HCT116 (cell line): ENCODE measurements around the gene POLD1.

Source experiments
- ATF3 ChIP-seq: IDR thresholded peaks from 2 replicates; pipeline ENCODE4 v1.6.1; 2012
- CEBPB ChIP-seq: IDR thresholded peaks from 2 replicates; pipeline ENCODE4 v1.6.1; 2012; ENCODE audit warnings: low read depth
- CTCF ChIP-seq, 3 experiments: fragments of 200-600 bp in 1 of 3; sonication (generic) in 1 of 3; IDR thresholded peaks in 2 of 3; conservative IDR thresholded peaks in 1 of 3; 2 replicates each; pipeline ENCODE4 v1.5.1; 2012 to 2017; ENCODE audit warnings: low read depth in 2 of 3, low read length in 2 of 3, antibody characterized with exemption in 1 of 3, borderline replicate concordance in 1 of 3, control low read depth in 1 of 3, mild to moderate bottlenecking in 1 of 3, mixed read lengths in 1 of 3, mixed run types in 1 of 3, moderate library complexity in 1 of 3; ENCODE audit not compliant: insufficient read depth in 1 of 3
- ELF1 ChIP-seq: IDR thresholded peaks from 2 replicates; pipeline ENCODE4 v1.6.1; 2012; ENCODE audit warnings: low read depth, borderline replicate concordance
- EZH2 ChIP-seq: fragments of 200-600 bp; sonication (generic); IDR thresholded peaks from 2 replicates; pipeline ENCODE4 v1.6.1; 2017; ENCODE audit warnings: antibody characterized with exemption, mixed run types
- EZH2phosphoT487 ChIP-seq: fragments of 200-600 bp; IDR thresholded peaks from 2 replicates; pipeline ENCODE4 v1.6.1; 2018; ENCODE audit warnings: antibody characterized with exemption, borderline replicate concordance
- MAX ChIP-seq: IDR thresholded peaks from 2 replicates; pipeline ENCODE4 v1.6.1; 2012
- POLR2A ChIP-seq: IDR thresholded peaks from 2 replicates; pipeline ENCODE4 v1.7.0; 2011; ENCODE audit warnings: borderline replicate concordance; ENCODE audit not compliant: insufficient read depth, insufficient read length; ENCODE audit errors: extremely low read depth
- POLR2AphosphoS5 ChIP-seq: IDR thresholded peaks from 2 replicates; pipeline ENCODE4 v1.6.1; 2011; ENCODE audit warnings: mild to moderate bottlenecking, low read depth, low read length, moderate library complexity
- REST ChIP-seq: IDR thresholded peaks from 2 replicates; pipeline ENCODE4 v1.6.1; 2012; ENCODE audit warnings: low read depth
- SP1 ChIP-seq: IDR thresholded peaks from 2 replicates; pipeline ENCODE4 v1.6.1; 2012; ENCODE audit warnings: low read depth
- SRF ChIP-seq: IDR thresholded peaks from 2 replicates; pipeline ENCODE4 v1.6.1; 2012; ENCODE audit warnings: low read depth
- YY1 ChIP-seq: IDR thresholded peaks from 2 replicates; pipeline ENCODE4 v1.6.1; 2011; ENCODE audit warnings: low read length, low read depth, moderate library complexity, mild to moderate bottlenecking; ENCODE audit not compliant: insufficient replicate concordance; ENCODE audit errors: extremely low read depth
- ZNF274 ChIP-seq: fragments of 200-500 bp; sonication (Bioruptor generic); IDR thresholded peaks from 2 replicates; pipeline ENCODE4 v1.6.1; 2014; ENCODE audit warnings: mild to moderate bottlenecking, low read depth, low read length, inconsistent platforms

GRCh38 chr19:50462970-50463369 is 78.8 kb downstream of the POLD1 start:
- TF ChIP-seq YY1 (no peak), EZH2 (no peak), EZH2phosphoT487 (no peak), POLR2AphosphoS5 (no peak), POLR2A (no peak), CEBPB (no peak), CTCF (IDR thresholded peaks at IDR 0.05 in 2 of 3, conservative IDR thresholded peaks at IDR 0.05 in 1 of 3; ENCODE audit: borderline replicate concordance in 1 of 3, insufficient read depth in 1 of 3, low read depth in 2 of 3, low read length in 2 of 3) (no peak), SRF (no peak), ELF1 (no peak), MAX (no peak), REST (no peak), ZNF274 (no peak), ATF3 (no peak), SP1 (no peak)
